Right ventricle myocardium superior (tissue), 1 donor: ENCODE results near the gene PLXNA4. TPM values are rescaled to one million over a fixed set of nuclear protein-coding genes. Genes with fewer than 3 reads are reported as not detected.
A peak's percentile ranks its signal among the peaks of the same experiment; 100 is the strongest.

Source experiments
- ATAC-seq: fragments of 200-7000 bp; cut with Tn5 transposase; one replicate; pipeline ENCODE4 v1.9.1; 2020; ENCODE audit warnings: mild to moderate bottlenecking; ENCODE audit not compliant: poor library complexity
- DNase-seq: peaks from one replicate; pipeline ENCODE4 v3.0.0-alpha.2; 2020
- intact Hi-C: fragments of 100-400 bp; cut with DNase I; formaldehyde crosslinking; loops from one replicate; pipeline ENCODE4 v1.11.2; 2022
- total RNA-seq: library from RNA; stranded (reverse); fragmentation: NEBNext Ultra II Directional; extraction: Animal tissue kit (Norgen Biotek cat#: 25700); gene quantifications from one replicate; pipeline ENCODE4 v1.2.1, GENCODE V29; 2021
- donor health status: DM: no; HTN: yes; CAD: no; lungs with severe emphysema.

Gene PLXNA4
- total RNA-seq, 1 donor from 2014 or later, result 17.3 TPM

DNA sequence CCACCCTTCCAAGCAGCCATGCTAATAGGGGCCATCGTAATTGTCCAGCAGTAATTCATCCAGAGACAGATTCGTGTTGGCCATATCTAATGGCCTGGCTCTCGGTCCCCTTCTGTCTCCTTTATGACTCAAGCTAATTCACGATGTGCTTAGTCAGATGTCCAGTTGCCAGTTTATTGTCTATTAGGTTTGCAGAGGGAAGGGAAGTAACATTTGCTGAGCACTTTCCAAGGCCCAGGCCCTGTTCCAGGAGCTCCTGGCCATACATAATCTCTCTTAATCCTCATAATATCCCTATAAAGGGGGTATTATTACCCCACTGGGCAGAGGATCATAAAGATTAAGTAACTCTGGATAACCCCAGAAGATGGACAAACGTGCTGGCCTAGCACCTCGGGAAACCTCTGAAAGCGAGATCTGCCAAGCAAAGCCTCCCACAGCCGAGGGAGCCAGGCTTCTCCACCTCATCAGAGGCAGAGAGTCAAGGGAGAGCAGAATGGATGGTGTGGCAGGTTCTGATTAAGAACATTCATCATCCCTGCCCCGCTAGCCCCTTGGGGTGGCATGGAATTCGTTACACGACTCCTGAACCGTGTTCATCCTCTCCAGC lies 153.7 kb downstream of the PLXNA4 start:
- intact Hi-C loops, result no loop called here
- DNase-seq, result peak; percentile 45
- ATAC-seq, result peak; percentile 11

DNA sequence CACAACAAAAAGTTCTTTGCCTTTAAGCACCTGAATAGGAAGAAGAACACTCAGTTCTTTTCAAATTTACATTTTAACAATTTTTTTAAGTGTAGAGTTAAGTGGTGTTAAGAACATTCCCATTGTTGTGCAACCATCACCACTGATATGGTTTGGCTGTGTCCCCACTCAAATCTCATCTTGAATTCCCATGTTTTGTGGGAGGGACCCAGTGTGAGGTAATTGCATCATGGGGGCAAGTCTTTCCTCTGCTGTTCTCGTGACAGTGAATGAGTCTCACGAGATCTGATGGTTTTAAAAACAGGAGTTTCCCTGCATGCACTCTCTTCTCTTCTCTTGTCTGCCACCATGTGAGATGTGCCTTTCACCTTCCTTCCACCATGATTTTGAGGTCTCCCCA lies 155.7 kb downstream of the PLXNA4 start:
- intact Hi-C loops, result no loop called here
- ATAC-seq, result peak; percentile 45
- no peak for DNase-seq

DNA sequence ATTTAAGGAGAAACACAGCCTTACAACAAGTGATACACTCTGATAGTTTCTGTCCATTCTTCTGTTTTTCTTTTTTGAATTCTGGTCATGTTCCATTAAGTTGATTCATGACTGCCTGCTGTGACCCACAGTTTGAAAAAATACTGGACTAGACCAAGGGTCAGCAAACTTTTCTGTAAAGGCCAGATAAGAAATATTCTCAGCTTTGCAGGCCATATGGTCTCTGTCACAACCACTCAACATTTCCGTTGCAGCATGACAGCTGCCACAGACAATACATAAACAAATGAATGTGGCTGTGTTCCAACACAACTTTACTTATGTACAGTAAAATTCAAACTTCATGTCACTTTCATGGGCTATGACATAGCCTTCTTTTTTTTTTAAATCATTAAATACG lies 156.7 kb downstream of the PLXNA4 start:
- intact Hi-C loops, result loop anchor here (10.0 kb wide), 1 partner anchor 155 kb away; the partner anchor contains the start of gene PLXNA4
- DNase-seq, result no peak
- peak; percentile 69 for ATAC-seq

DNA sequence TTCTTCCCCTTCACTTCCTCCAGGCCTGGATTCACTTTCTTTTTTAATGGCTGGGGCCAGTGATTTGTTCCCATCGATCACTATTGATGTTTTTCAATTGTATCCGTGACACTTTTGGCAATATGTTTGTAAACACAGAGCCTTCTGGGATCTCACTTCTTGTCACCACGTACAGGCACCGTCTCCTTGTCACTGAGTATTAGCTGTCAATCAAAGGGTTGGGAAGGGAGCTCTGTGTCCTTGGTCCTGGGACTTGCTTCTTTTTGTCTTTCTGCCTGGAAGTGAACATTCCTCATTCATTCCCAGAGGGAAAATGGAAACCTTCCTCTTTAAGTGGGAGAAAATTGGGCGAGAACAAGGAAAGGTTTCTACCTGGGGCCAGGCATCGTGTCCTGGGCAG lies 157.4 kb downstream of the PLXNA4 start:
- DNase-seq, result no peak
- intact Hi-C loops, result loop anchor here (10.0 kb wide), 1 partner anchor 156 kb away; the partner anchor contains the start of gene PLXNA4
- no peak for ATAC-seq

DNA sequence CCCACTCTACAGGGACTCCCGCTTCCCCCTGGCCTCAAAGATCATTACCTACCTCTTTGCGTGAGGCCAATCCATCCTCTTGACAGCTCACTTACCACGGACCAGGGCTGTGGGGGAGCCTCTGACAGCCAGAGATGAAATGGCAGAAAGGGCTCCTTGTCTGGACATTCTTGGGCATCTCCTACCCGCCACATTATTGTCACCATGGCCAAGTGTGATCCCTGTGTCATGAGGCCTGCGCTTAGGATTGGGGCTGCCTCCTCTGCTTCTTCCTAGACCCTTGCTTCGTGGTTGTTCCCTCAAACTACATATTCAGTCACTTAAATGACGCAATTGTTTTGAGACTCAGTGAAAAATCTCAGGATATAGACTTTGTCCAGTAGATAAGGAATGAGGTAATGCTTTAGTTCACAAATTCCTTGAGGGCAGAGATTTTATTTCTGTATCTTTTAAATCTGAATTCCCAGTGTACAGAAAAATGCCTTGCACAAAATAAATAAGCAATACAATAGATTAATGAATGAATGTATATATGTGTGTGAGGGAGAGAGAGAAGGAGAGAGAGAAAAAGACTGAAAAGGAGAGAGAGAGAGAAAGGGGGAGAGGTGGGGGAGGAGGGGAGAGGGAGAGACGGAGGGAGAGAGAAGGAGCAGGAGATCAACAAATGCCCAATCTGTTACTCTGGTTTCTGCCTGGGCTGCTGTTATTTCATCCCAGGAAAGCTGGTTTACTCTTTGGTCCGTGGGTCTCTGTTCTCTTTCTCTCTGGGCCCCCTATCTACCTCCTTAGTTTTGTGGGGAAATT lies 159.0 kb downstream of the PLXNA4 start:
- DNase-seq (no peak), ATAC-seq (no peak)
- intact Hi-C loops, result loop anchor here (10.0 kb wide), 1 partner anchor 157 kb away; the partner anchor contains the start of gene PLXNA4

DNA sequence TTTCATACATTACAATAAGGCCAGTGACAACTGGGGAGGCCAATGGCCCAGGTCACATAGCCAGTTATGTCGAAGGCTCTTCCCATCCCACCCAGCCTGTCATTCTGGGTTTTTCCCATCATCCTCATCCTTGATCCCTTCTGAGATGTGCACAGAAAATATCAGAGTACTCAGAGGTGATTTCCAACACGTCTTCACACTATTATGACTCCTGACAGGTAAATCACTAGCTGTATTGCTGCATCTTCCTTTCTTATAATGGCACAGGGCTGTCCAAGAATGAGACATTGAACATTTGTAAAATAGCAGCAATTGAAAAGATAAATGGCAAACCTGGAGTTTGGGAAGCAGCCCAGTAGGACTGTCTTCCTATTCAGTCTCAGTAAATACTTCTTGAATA lies 159.9 kb downstream of the PLXNA4 start:
- ATAC-seq, result no peak
- no peak for DNase-seq
- intact Hi-C loops, result loop anchor here (10.0 kb wide), 1 partner anchor 158 kb away; the partner anchor contains the start of gene PLXNA4

DNA sequence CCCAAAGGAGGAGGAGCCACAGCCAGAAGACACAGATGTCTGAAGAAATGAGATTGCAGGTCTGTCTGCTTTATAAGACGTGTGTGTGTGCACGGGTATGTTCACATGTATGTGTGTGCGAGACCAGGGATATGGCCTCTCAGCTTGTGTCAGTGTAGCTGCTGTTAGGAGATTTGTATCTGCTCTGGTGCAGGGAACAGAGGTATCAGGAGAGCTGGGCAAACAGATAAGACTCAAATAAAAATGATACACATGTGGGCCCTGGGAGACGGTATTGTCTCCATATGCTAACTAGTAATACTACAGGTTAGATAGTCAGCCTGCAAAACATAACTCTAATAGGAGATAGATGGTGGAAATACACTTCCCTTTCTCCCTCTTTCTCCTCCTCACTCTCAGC lies 161.0 kb downstream of the PLXNA4 start:
- ATAC-seq (no peak), DNase-seq (no peak)
- intact Hi-C loops, result loop anchor here (10.0 kb wide), 1 partner anchor 160 kb away; the partner anchor contains the start of gene PLXNA4

DNA sequence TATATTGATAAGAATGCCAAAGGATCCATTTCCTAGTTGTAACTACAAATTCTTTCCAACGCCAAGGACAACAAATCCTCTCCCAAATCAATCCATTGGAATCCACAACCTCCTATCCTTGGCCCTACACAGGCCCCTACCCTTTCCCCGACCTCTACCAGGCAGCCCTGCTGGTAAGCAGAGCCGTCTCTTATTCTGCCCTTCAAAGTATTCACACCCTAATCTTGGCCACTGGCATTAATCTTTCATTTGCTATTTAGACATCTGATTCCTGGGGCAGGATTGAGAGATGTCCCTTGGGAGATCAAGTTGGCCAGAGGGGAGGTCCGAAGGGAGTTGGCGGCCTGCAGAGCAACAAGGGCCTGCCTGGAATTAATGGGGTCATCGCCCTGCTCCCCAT lies 161.4 kb downstream of the PLXNA4 start:
- DNase-seq, result no peak
- intact Hi-C loops, result loop anchor here (10.0 kb wide), 1 partner anchor 160 kb away; the partner anchor contains the start of gene PLXNA4
- no peak for ATAC-seq

DNA sequence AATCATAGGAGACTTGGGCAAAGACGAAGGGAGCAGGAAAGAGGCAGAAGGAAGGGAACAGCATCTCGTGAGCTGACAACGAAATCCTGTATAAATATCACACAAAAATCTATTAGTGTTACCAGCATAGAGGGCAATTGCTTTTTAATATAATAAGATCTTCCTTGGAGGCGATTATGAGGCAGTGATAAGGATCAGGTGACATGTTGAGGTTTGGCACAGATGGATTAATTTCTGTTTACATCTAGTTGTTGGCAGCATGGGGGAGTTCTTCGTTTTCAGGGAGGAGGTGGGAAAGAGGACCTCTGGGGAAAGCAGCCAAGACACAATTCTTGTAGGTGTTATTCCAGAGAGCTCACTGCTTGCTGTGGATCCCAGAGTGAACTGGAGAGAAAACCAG lies 163.8 kb downstream of the PLXNA4 start:
- DNase-seq, result no peak
- no peak for ATAC-seq
- intact Hi-C loops, result loop anchor here (10.0 kb wide), 1 partner anchor 162 kb away; the partner anchor contains the start of gene PLXNA4

DNA sequence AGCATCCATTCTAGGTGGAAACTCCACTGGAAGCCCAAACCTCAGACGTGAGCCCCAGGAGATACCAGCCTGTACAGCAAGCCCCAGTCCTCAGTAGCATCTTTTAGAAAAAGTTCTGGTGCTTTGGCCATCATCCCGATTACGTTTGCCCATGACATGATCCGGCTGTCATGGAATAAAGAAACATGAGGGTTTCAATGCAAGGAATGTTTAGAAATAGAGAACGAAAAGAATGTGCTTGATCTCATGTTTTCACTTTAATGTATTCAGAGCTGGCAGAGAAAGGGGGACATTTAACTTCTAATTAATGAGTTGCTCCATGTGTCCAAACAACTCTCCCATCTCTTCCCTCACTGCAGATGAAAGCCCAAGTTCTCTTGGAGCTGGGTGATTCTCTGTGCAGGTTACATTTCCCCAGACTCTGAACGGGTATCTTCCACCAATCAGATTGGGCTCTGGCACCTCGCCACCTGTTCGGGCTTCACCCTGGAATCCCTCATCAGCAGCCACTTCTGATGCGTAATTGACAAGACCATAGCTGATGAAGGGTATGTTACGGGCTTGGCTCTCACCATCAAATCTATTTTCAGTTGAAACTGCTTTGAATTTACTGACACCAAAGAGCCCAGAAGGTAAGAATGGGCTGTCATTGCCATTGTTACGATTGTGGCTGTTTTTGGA lies 165.3 kb downstream of the PLXNA4 start:
- DNase-seq (peak; percentile 48), ATAC-seq (peak; percentile 21)
- intact Hi-C loops, result loop anchor here (10.0 kb wide), 1 partner anchor 164 kb away; the partner anchor contains the start of gene PLXNA4

DNA sequence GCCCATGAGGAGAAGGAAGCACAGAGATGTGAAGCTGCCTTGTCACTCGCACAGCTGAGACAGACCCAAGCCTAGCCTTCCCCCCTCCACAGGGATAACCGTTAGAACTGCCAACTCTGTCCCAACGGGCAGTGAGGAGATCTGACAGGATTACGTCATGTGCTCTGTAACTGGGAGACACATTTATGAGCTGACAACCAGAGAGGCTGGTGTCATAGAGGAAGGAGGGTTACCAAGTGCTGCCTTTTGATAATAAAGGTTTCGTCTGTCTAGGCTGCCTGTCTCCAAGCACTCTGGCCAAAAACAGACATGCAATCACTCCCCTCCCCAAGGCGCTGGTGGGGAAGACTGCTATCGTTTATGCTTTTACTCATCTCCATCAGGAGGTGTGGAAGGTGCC lies 165.9 kb downstream of the PLXNA4 start:
- DNase-seq, result peak; percentile 56
- intact Hi-C loops, result loop anchor here (10.0 kb wide), 1 partner anchor 164 kb away; the partner anchor contains the start of gene PLXNA4
- ATAC-seq, result peak; percentile 92

DNA sequence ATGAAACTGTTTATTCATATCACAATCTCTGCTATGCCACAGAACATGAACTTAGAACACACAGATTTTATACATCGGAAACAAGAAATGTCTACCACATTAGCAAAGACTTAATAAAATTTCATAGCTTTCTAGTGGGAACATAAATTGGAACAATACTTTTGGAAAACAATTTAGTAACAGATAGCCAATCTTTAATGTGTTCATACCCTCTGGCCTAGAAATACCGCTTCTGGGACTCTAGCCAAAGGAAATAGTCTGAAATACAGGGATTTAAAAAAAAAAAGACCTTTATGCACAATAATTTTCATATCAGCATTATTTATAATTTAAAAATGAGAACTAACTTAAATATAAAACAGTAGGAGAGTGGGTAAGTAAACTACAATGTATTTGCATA lies 168.5 kb downstream of the PLXNA4 start:
- intact Hi-C loops, result no loop called here
- DNase-seq (no peak), ATAC-seq (no peak)

DNA sequence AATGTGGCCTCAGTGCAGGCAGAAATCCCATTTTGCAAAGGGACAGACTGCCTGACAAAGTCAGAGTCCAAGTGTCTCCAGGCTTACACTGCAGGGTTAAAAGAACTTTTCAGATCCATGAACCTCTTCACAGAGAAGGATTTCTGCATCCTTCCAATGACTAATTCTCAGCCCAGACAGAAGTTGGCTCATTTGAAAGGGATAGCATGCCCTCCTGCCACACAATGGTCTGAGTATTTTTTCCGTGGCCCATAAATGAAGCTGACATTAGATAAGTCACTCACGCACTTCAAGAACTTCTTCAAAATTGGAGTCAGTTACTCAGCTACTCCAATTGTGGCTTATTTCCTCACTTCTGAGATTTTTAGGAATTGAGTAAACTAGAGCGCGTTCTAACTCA lies 170.2 kb downstream of the PLXNA4 start:
- intact Hi-C loops, result no loop called here
- ATAC-seq, result no peak
- DNase-seq, result no peak

DNA sequence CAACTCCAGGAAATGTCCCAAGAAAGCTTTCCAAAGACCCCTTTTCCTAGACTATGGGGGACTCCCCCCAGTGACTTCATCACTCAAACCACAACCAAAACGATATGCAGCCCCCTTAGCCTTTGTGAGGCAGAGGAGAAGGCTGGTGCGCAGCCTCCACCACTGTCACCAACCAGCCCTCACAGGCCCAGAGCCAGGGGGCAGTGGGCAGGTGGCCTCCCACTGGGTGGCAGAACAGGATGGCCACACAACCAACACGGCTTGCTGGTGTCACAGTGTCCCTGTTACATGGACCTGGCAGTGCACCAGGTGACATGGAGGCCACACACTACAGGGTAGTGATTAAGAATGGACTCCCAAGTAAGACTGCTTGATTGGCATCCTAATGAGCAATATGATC lies 172.0 kb downstream of the PLXNA4 start:
- ATAC-seq, result no peak
- intact Hi-C loops, result no loop called here
- DNase-seq, result no peak

DNA sequence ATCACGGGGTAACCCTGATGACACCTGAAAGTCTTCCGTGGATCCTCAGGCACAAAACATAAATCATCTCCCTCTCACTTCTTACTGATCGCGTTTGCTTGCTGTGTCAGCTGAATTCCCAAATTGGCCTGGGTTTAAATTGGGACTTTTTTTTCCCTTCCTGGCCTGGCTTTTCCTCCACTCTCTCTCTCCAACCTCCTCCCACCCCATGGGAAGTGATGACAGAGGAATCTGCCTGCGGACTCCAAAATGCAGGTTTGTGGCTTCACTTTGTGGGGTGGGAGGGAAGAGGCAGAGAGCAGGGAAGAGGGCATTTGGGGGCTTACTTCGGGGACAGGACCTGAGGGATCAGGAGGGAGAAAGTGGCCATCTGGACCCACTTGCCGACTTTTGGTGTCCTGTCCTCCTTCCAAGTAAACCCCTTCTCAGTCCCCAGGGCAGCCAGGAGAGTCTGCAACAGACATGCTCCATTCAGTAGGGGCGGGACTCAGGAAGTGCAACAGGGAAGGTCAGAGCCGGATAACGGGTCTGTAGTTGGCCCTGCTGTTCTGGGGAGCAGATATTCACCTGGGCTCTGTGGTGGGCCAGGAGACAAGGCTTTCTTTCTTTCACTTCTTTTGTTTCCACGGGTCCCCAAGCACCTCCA lies 172.7 kb downstream of the PLXNA4 start:
- ATAC-seq (no peak), DNase-seq (no peak)
- intact Hi-C loops, result no loop called here

DNA sequence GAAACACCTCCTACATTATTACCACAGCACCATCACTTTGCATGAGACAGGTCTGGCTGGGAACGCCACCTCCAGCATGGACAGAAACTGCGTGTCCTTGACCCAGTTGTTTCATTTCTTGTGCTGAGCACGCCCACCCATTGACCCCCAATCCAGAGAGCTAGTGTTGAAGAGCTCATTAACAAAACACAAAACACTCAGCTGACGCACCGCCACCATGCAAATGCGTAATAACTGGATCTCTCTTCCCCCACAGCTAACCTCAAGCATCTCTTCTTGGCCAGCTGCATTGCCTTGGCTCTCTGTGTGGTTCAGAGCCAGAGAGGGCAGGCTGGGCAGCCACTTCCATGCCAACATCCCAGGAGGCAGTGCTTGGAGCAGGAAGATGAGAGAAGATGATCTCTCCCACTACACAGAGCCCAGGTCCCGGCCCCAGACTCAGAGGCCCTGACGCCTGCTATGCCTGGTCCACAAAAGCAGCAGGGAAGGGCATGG lies 173.5 kb downstream of the PLXNA4 start:
- ATAC-seq (peak; percentile 72), DNase-seq (peak; percentile 66)

DNA sequence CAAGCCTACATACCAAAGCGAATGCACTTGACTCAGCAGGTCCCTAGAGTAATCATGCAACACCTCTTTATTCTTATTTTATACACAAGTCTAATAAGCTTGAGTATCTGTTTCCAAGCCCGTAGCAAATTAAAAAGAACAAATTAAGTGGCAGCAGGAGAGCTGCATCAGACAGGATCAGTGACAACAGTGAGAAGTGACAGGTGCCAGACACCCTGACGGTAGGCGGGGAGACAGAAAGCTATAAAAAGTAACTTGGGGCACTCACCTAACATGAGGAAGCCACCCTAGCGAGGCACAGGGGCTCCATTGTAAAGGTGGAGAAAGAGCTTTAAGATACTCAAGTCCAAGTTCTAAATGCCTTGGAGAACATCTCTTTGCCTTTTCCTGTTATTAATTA lies 174.2 kb downstream of the PLXNA4 start:
- ATAC-seq, result peak; percentile 65
- DNase-seq, result no peak
- intact Hi-C loops, result no loop called here

More for the DNA sequence above, 173.5 kb downstream of the PLXNA4 start:
- intact Hi-C loops, result no loop called here

DNA sequence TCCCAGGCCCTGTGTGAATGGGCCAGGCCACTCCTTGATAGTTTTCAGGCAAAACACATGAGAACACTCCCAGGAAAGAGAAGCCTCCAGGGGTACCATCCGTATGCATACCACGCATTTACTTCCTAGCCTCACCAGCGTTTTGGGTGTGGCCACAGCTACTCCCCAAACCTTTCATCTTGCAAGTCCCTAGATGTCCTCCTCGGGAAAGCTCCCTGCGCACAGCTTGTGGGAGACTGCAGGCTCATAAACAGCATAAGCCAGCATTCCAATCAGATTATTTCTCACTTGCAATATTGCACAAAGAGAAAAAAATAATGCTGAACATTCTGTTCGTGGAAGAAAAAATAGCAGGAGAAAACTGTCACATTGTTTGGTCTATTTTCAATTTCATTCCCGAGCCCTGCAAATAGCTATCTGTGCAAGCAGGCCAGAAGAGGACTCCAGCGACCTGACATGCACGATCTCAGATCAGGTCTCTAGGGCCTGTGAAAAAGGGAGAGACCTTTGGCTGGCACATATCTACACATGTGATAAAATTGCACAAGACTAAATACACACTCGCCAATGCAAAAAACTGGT lies 175.6 kb downstream of the PLXNA4 start:
- intact Hi-C loops, result no loop called here
- ATAC-seq, result peak; percentile 65
- DNase-seq, result peak; percentile 48
